Measurements from ENCODE around the gene YPEL2. TPM values are rescaled to one million over a fixed set of nuclear protein-coding genes. Genes with fewer than 3 reads are reported as not detected.

The YPEL2 gene
- total RNA-seq, 6 experiments from 2014 or later: 9.2 to 23.3 (median 15.2) TPM

GRCh38 chr17:59349178-59349577 lies 17.7 kb downstream of the YPEL2 start:
- no peaks in the 10 kb centered on the region for H3K27me3 ChIP-seq
- ATAC-seq (no peak), DNase-seq (no peak)
- WGBS (ENCODE audit: insufficient coverage, low coverage, low lambda C conversion rate, missing lambda C conversion rate): no CpG with 5 or more reads among the region's 8 CpGs
- no peak overlapping the region for H3K4me3 ChIP-seq
- peaks cover 0 to 5% (median 0%) of the 10 kb centered on the region in 4 donors for H3K36me3 ChIP-seq
- no peak overlapping the region for H3K27ac ChIP-seq
- peaks cover 0 to 40% (median 17%) of the 10 kb centered on the region in 4 donors for H3K4me1 ChIP-seq
- intact Hi-C loops (cut with DNase I): no loop called here
- no peaks in the 10 kb centered on the region for H3K9me3 ChIP-seq
- TF ChIP-seq CTCF (IDR thresholded peaks at IDR 0.05) (no peak), POLR2A (IDR thresholded peaks at IDR 0.05) (no peak)

- H3K36me3 ChIP-seq: peaks cover 0 to 5% (median 1%) of the 10 kb centered on the region in 4 donors
- H3K4me3 ChIP-seq: no peak overlapping the region
- DNase-seq (no peak), ATAC-seq (no peak)
- no peaks in the 10 kb centered on the region for H3K27me3 ChIP-seq
- intact Hi-C loops (cut with DNase I): no loop called here
- no peak overlapping the region for H3K27ac ChIP-seq
- H3K9me3 ChIP-seq: no peaks in the 10 kb centered on the region
- peaks cover 0 to 65% (median 26%) of the 10 kb centered on the region in 4 donors for H3K4me1 ChIP-seq
- 96% methylated on average over 6 of the region's 16 CpGs for WGBS (ENCODE audit: insufficient coverage, low coverage, low lambda C conversion rate, missing lambda C conversion rate)
- TF ChIP-seq POLR2A (IDR thresholded peaks at IDR 0.05): no peak
- no peak for TF ChIP-seq CTCF (IDR thresholded peaks at IDR 0.05)
Measured at GRCh38 chr17:59353106-59353854, 21.8 kb downstream of the YPEL2 start.

- no peak for DNase-seq
- Histone ChIP-seq H3K27ac (no peak overlapping the region), H3K36me3 (peaks cover 0 to 5% (median 1%) of the 10 kb centered on the region in 4 donors), H3K4me3 (no peak overlapping the region), H3K27me3 (no peaks in the 10 kb centered on the region), H3K9me3 (no peaks in the 10 kb centered on the region), H3K4me1 (peaks cover 0 to 58% (median 23%) of the 10 kb centered on the region in 4 donors)
- WGBS (ENCODE audit: insufficient coverage, low coverage, low lambda C conversion rate, missing lambda C conversion rate): 73% methylated on average over 9 of the region's 9 CpGs
- TF ChIP-seq POLR2A (IDR thresholded peaks at IDR 0.05) (no peak), CTCF (IDR thresholded peaks at IDR 0.05) (no peak)
- intact Hi-C loops (cut with DNase I): no loop called here
- no peak for ATAC-seq
Measured at GRCh38 chr17:59353936-59354755, 22.7 kb downstream of the YPEL2 start.

- ATAC-seq: peak; percentile 47 to 79 (median 70)
- WGBS (ENCODE audit: insufficient coverage, low coverage, low lambda C conversion rate, missing lambda C conversion rate): 39% methylated on average over 3 of the region's 4 CpGs
- Histone ChIP-seq H3K27ac (no peak overlapping the region), H3K27me3 (no peaks in the 10 kb centered on the region), H3K9me3 (no peaks in the 10 kb centered on the region), H3K36me3 (peaks cover 0 to 5% (median 1%) of the 10 kb centered on the region in 4 donors), H3K4me1 (peaks cover 0 to 48% (median 18%) of the 10 kb centered on the region in 4 donors), H3K4me3 (no peak overlapping the region)
- TF ChIP-seq POLR2A (IDR thresholded peaks at IDR 0.05) (no peak), CTCF (IDR thresholded peaks at IDR 0.05) (no peak)
- intact Hi-C loops (cut with DNase I): no loop called here
- DNase-seq: peak in 1 of 3 donors; percentile 85
Measured at GRCh38 chr17:59355030-59355701, 23.7 kb downstream of the YPEL2 start.
